ENCODE measurements around the gene ALOX12. TPM values are rescaled to one million over a fixed set of nuclear protein-coding genes. Genes with fewer than 3 reads are reported as not detected.

ALOX12 gene
- total RNA-seq, 4 donors from 2014 or later: not detected

DNA sequence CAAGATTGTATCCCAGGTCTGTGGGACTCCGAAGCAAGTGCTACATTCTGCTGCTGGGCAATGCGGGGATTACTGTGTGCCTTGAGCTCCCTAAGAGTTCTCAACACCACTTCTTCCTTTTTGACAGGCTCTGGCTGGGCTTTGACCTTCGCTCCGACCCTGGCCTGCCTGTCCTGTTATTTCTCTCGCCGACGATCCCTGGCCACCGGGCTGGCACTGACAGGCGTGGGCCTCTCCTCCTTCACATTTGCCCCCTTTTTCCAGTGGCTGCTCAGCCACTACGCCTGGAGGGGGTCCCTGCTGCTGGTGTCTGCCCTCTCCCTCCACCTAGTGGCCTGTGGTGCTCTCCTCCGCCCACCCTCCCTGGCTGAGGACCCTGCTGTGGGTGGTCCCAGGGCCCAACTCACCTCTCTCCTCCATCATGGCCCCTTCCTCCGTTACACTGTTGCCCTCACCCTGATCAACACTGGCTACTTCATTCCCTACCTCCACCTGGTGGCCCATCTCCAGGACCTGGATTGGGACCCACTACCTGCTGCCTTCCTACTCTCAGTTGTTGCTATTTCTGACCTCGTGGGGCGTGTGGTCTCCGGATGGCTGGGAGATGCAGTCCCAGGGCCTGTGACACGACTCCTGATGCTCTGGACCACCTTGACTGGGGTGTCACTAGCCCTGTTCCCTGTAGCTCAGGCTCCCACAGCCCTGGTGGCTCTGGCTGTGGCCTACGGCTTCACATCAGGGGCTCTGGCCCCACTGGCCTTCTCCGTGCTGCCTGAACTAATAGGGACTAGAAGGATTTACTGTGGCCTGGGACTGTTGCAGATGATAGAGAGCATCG lies 42.4 kb downstream of the ALOX12 start:
- peaks cover 8 to 10% of the 10 kb centered on the region in 2 donors for H3K4me1 ChIP-seq

DNA sequence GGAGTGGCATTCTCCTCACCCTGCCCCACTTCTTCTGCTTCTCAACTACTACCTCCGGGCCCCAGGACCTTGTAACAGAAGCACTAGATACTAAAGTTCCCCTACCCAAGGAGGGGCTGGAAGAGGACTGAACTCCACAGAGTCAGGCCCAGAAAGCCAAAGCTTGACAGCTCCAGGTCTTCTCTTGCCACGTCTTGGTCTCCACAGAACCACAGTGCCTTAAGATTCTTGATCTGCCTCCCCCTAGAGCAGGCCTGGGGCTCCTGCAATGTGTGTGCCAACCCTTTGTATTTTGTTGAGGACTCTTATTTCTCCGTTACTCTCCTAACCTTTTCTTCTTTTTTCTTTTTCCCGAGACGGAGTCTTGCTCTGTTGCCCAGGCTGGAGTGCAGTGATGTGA lies 44.0 kb downstream of the ALOX12 start:
- no peak overlapping the region for H3K4me3 ChIP-seq
- no peaks in the 10 kb centered on the region for H3K36me3 ChIP-seq
- H3K9me3 ChIP-seq: no peaks in the 10 kb centered on the region
- in situ Hi-C loops (cut with MboI; ENCODE audit: low sequenced_read_pairs in 4 of 4): loop anchor here in 1 of 4 donors (25.0 kb wide), 1 partner anchor 297 kb away; the partner anchor contains the start of genes ACAP1 and NEURL4
- no peak for DNase-seq
- TF ChIP-seq, protein P1, sequence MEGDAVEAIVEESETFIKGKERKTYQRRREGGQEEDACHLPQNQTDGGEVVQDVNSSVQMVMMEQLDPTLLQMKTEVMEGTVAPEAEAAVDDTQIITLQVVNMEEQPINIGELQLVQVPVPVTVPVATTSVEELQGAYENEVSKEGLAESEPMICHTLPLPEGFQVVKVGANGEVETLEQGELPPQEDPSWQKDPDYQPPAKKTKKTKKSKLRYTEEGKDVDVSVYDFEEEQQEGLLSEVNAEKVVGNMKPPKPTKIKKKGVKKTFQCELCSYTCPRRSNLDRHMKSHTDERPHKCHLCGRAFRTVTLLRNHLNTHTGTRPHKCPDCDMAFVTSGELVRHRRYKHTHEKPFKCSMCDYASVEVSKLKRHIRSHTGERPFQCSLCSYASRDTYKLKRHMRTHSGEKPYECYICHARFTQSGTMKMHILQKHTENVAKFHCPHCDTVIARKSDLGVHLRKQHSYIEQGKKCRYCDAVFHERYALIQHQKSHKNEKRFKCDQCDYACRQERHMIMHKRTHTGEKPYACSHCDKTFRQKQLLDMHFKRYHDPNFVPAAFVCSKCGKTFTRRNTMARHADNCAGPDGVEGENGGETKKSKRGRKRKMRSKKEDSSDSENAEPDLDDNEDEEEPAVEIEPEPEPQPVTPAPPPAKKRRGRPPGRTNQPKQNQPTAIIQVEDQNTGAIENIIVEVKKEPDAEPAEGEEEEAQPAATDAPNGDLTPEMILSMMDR (IDR thresholded peaks at IDR 0.05 in 4 of 5, conservative IDR thresholded peaks at IDR 0.05 in 1 of 5): no peak
- TF ChIP-seq POLR2A (IDR thresholded peaks at IDR 0.05): no peak
- intact Hi-C loops (cut with DNase I; ENCODE audit: low total_unique reads): loop anchor here (10.0 kb wide), 1 partner anchor 305 kb away; no protein-coding TSS in a partner anchor
- no peak for ATAC-seq
- H3K27ac ChIP-seq: no peak overlapping the region
- peaks cover 28 to 46% (median 45%) of the 10 kb centered on the region in 3 donors for H3K27me3 ChIP-seq
- peaks cover 16% of the 10 kb centered on the region in 2 donors for H3K4me1 ChIP-seq

More for the DNA sequence above, 42.4 kb downstream of the ALOX12 start:
- peaks cover 18 to 34% (median 30%) of the 10 kb centered on the region in 3 donors for H3K27me3 ChIP-seq
- H3K9me3 ChIP-seq: no peaks in the 10 kb centered on the region
- H3K4me3 ChIP-seq: no peak overlapping the region
- DNase-seq (no peak), ATAC-seq (no peak)
- H3K27ac ChIP-seq: no peak overlapping the region
- in situ Hi-C loops (cut with MboI; ENCODE audit: low sequenced_read_pairs in 4 of 4): loop anchor here in 1 of 4 donors (25.0 kb wide), 1 partner anchor 299 kb away; the partner anchor contains the start of genes ACAP1 and NEURL4
- no peaks in the 10 kb centered on the region for H3K36me3 ChIP-seq
- TF ChIP-seq, protein P1 (IDR thresholded peaks at IDR 0.05 in 4 of 5, conservative IDR thresholded peaks at IDR 0.05 in 1 of 5): no peak
- no peak for TF ChIP-seq POLR2A (IDR thresholded peaks at IDR 0.05)
- intact Hi-C loops (cut with DNase I; ENCODE audit: low total_unique reads): no loop called here

- Histone ChIP-seq H3K4me3 (peak overlapping the region in 1 of 4 donors; percentile 55), H3K9me3 (no peaks in the 10 kb centered on the region), H3K36me3 (no peaks in the 10 kb centered on the region), H3K27me3 (peaks cover 21 to 30% (median 29%) of the 10 kb centered on the region in 3 donors), H3K27ac (peak overlapping the region in 1 of 4 donors; percentile 28), H3K4me1 (peaks cover 10 to 12% of the 10 kb centered on the region in 2 donors)
- ATAC-seq: no peak
- in situ Hi-C loops (cut with MboI; ENCODE audit: low sequenced_read_pairs in 4 of 4) (loop anchor here in 1 of 4 donors (25.0 kb wide), 1 partner anchor 295 kb away; the partner anchor contains the start of genes ACAP1 and NEURL4), intact Hi-C loops (cut with DNase I; ENCODE audit: low total_unique reads) (loop anchor here (10.0 kb wide), 1 partner anchor 303 kb away; no protein-coding TSS in a partner anchor)
- TF ChIP-seq, protein P1 (IDR thresholded peaks at IDR 0.05 in 4 of 5, conservative IDR thresholded peaks at IDR 0.05 in 1 of 5): no peak
- no peak for TF ChIP-seq POLR2A (IDR thresholded peaks at IDR 0.05)
- DNase-seq: no peak
Measured at GRCh38 chr17:7041607-7042500, 46.0 kb downstream of the ALOX12 start.

GRCh38 chr17:7042501-7043181 lies 46.8 kb downstream of the ALOX12 start:
- Histone ChIP-seq H3K36me3 (no peaks in the 10 kb centered on the region), H3K27ac (peak overlapping the region in 3 of 4 donors; percentile 32 to 57 (median 51)), H3K4me1 (peaks cover 10 to 12% of the 10 kb centered on the region in 2 donors), H3K27me3 (peaks cover 21 to 30% (median 29%) of the 10 kb centered on the region in 3 donors), H3K9me3 (no peaks in the 10 kb centered on the region), H3K4me3 (peak overlapping the region; percentile 45 to 55 (median 53))
- no peak for DNase-seq
- TF ChIP-seq, protein P1 (IDR thresholded peaks at IDR 0.05 in 4 of 5, conservative IDR thresholded peaks at IDR 0.05 in 1 of 5): no peak
- no peak for TF ChIP-seq POLR2A (IDR thresholded peaks at IDR 0.05)
- ATAC-seq: no peak
- in situ Hi-C loops (cut with MboI; ENCODE audit: low sequenced_read_pairs in 4 of 4): loop anchor here in 1 of 4 donors (25.0 kb wide), 1 partner anchor 295 kb away; the partner anchor contains the start of genes ACAP1 and NEURL4
- intact Hi-C loops (cut with DNase I; ENCODE audit: low total_unique reads): loop anchor here (10.0 kb wide), 1 partner anchor 302 kb away; no protein-coding TSS in a partner anchor

Data from gastrocnemius medialis (tissue), 4 donors.